GM11168 (cell line): ENCODE data around the gene P2RY6.
"Not testable (repeated sequence)": the region's sequence is repeated elsewhere in the genome, so short reads cannot be mapped to it uniquely, and the experiment has no call there.

Source experiments
- in situ Hi-C: fragments of 300-500 bp; cut with MboI; formaldehyde crosslinking; loops from one replicate; pipeline ENCODE4 v1.12.0; 2022; ENCODE audit warnings: low sequenced_read_pairs; ENCODE audit not compliant: unreplicated experiment

P2RY6 gene

GRCh38 chr11:73258104-73259035 is 13.8 kb upstream of the P2RY6 start:
- in situ Hi-C loops: no loop called here

GRCh38 chr11:73259406-73260126 is 12.6 kb upstream of the P2RY6 start:
- in situ Hi-C loops: no loop called here

DNA sequence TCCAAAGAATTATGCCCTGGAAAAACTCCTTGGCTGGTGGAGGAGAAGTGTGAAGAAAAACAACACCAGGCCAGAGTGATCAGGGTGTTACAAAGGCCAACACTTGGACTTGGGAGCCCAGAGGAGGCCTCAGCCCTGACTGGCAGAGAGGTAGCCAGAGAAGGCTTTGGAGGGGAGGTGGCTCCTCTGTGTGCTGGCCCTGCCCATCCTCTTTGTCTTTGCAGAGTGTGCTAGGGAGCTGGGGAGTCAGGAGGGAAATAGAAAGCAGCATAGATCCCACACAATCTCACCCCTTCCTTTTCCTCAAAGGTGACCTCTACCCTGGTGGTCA is 12.0 kb upstream of the P2RY6 start:
- in situ Hi-C loops: no loop called here

- in situ Hi-C loops: no loop called here
Measured at GRCh38 chr11:73262851-73263495, 9.2 kb upstream of the P2RY6 start.

- in situ Hi-C loops: no loop called here
Measured at GRCh38 chr11:73263640-73264039, 8.5 kb upstream of the P2RY6 start.

- in situ Hi-C loops: no loop called here
Measured at GRCh38 chr11:73265278-73265810, 6.8 kb upstream of the P2RY6 start.

DNA sequence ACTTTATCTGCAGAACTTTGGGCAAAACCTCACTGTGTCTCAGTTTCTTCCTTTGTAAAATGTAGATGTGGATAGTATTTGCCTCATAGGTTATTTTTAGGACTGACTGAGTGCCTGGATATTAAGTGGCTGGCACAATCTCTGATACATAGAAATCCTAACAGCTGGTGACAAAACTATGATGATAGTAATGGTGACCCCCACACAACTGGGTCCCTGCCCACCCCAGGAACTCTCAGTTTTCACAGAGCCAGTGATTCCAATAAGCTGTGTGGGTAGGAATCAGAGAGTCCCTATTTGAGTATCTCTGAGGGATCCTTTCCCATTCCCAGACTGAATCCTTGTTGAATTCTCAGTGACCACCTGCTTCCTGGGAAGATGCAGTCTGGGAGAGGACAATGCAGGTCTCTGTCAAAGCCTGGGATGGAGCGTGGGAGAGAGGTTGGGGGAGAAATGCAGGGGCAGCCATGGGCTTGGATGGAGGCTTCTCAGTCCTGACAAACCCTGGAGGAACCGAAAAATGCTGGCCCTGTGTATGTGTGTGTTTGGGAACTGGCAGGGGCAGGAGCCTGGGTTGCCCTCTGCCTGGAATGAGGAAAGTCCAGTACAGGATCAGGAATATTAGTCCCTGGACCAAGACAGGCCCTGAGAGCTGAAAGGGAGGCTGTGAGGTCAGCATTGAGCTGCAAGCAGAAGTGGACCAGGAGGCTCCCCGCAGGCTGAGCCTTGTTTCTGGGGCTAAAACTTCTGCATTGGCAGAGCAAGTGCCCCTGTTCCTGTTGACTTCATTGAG is 6.1 kb upstream of the P2RY6 start:
- in situ Hi-C loops: no loop called here

DNA sequence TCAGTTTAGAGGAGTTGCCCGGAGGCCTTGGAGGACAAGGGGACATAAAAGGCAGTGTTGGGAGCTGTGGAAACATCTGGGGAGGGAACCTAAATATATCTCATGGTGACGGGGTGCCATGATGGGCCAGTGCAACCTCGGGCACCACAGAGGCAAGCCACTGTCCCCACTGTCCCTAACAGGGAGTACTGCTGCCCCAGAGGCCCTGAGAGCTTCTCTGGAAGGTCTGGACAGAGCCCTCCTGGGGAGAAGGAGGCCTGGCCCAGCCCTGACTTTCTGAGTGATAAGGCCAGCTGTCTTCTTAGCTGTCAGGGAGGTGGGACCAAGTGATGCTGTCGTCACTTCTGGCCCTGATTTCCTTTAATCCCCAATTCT is 5.5 kb upstream of the P2RY6 start:
- in situ Hi-C loops: no loop called here

- in situ Hi-C loops: no loop called here
Measured at GRCh38 chr11:73267122-73267846, 4.9 kb upstream of the P2RY6 start.

- in situ Hi-C loops: no loop called here
Measured at GRCh38 chr11:73267906-73268540, 4.1 kb upstream of the P2RY6 start.

- in situ Hi-C loops: no loop called here
Measured at GRCh38 chr11:73268671-73269271, 3.4 kb upstream of the P2RY6 start.

GRCh38 chr11:73269459-73270015 is 2.6 kb upstream of the P2RY6 start:
- in situ Hi-C loops: no loop called here

DNA sequence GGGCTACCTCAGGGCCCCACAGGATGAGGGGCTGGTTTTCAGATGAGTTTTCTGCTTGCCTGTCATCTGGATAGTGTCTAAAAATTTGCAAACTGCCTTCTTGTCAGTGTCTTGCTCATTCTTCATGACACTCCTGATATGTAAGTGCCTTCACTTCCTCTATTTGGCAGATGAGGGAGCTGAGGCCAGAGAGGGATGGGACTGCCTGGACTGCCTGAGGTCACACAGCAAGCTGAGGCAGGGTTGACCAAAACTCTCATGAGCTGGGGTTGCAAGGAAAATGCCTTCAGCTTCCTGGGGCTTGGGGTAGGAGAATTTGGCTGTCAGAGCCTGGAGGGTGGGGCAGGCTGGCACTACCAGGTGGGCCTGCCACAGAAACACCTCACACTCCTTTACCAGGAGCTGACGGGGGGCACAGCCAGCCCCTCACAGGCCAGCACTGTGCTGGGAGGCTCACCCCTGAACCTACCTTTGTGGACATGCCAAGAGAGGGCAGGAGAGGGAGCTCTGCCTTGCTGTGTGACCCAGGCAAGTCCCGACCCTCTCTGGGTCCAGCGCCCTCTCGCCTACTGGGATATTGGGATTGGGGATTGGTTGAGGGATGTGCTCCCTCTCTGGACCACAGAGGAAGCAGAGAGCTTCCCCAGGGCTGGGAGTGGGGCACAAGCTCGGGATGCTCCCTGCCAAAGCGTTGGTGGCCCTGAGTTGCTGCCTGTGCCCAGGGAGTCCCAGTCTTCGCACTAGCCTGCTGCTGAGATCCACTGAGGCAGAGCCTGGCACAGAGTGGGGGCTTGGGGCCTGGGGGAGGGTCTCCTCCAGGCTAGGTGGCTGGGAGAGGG is 1.9 kb upstream of the P2RY6 start:
- in situ Hi-C loops: no loop called here

GRCh38 chr11:73270855-73271477 is 1.2 kb upstream of the P2RY6 start:
- in situ Hi-C loops: no loop called here

DNA sequence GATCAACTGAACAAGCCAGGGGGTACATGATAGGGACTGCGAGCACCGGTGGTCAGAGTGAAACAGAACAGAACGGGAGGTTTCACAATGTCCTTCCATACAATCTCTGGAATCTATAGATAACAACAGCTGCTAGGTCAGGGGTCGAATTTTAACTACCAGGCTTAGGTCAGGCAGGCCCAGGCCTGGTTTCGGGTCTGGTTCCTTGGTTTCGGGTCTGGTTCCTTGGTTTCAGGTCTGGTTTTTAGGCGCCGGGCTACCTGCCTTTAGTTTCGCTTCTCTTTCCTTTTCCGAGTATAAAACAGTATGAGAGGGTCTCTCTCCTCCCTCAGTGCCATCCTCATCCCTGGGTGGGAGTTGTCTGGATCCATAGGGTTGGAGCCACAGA is 666 bp upstream of the P2RY6 start:
- in situ Hi-C loops: not testable (repeated sequence)

GRCh38 chr11:73272680-73273038 is 521 bp downstream of the P2RY6 start:
- in situ Hi-C loops: no loop called here

- in situ Hi-C loops: no loop called here
Measured at GRCh38 chr11:73273222-73273895, 1.2 kb downstream of the P2RY6 start.
